Activated naive CD4-positive, alpha-beta T cell treated with anti-CD3 and anti-CD28 coated beads, Interleukin-2, amount 50 U/mL, for 24 hours (primary cell): ENCODE data around the gene RAB36.

Source experiments
- H3K27ac Mint-ChIP-seq: one replicate; pipeline ENCODE4 v1.8.0; 2021; ENCODE audit warnings: mild to moderate bottlenecking, mixed read lengths
- H3K27me3 Mint-ChIP-seq: one replicate; pipeline ENCODE4 v1.8.0; 2021; ENCODE audit warnings: mixed read lengths
- H3K36me3 Mint-ChIP-seq: one replicate; pipeline ENCODE4 v1.8.0; 2021; ENCODE audit warnings: mixed read lengths
- H3K4me1 Mint-ChIP-seq: one replicate; pipeline ENCODE4 v1.8.0; 2021; ENCODE audit warnings: mixed read lengths
- H3K4me3 Mint-ChIP-seq: one replicate; pipeline ENCODE4 v1.8.0; 2021; ENCODE audit warnings: mild to moderate bottlenecking, mixed read lengths
- H3K9me3 Mint-ChIP-seq: one replicate; pipeline ENCODE4 v1.8.0; 2021; ENCODE audit warnings: mixed read lengths

The RAB36 gene

GRCh38 chr22:23137905-23138561 lies 7.2 kb upstream of the RAB36 start:
- Mint-ChIP-seq H3K4me1 (peaks cover 55% of the 10 kb centered on the region), H3K27ac (peak overlapping the region; percentile 91), H3K9me3 (no peaks in the 10 kb centered on the region), H3K4me3 (peak overlapping the region; percentile 49), H3K27me3 (no peaks in the 10 kb centered on the region), H3K36me3 (no peaks in the 10 kb centered on the region)

GRCh38 chr22:23138584-23139435 lies 6.5 kb upstream of the RAB36 start:
- peaks cover 61% of the 10 kb centered on the region for H3K4me1 Mint-ChIP-seq
- H3K4me3 Mint-ChIP-seq = peak overlapping the region; percentile 49

GRCh38 chr22:23140385-23140784 lies 4.9 kb upstream of the RAB36 start:
- Mint-ChIP-seq H3K4me1 (peaks cover 76% of the 10 kb centered on the region), H3K4me3 (no peak overlapping the region), H3K27me3 (no peaks in the 10 kb centered on the region), H3K9me3 (no peaks in the 10 kb centered on the region), H3K27ac (no peak overlapping the region), H3K36me3 (no peaks in the 10 kb centered on the region)

More at GRCh38 chr22:23138584-23139435, 6.5 kb upstream of the RAB36 start:
- H3K27me3 Mint-ChIP-seq = no peaks in the 10 kb centered on the region
- no peaks in the 10 kb centered on the region for H3K36me3 Mint-ChIP-seq
- no peaks in the 10 kb centered on the region for H3K9me3 Mint-ChIP-seq
- H3K27ac Mint-ChIP-seq = peak overlapping the region; percentile 91

- Mint-ChIP-seq H3K4me1 (peaks cover 77% of the 10 kb centered on the region), H3K27me3 (no peaks in the 10 kb centered on the region), H3K4me3 (peak overlapping the region; percentile 72)
Measured at GRCh38 chr22:23142546-23143105, 2.7 kb upstream of the RAB36 start.

GRCh38 chr22:23143119-23143518 lies 2.2 kb upstream of the RAB36 start:
- no peak overlapping the region for H3K27ac Mint-ChIP-seq
- no peaks in the 10 kb centered on the region for H3K27me3 Mint-ChIP-seq
- H3K4me1 Mint-ChIP-seq = peaks cover 72% of the 10 kb centered on the region
- H3K4me3 Mint-ChIP-seq = no peak overlapping the region
- no peaks in the 10 kb centered on the region for H3K36me3 Mint-ChIP-seq
- H3K9me3 Mint-ChIP-seq = no peaks in the 10 kb centered on the region

More at GRCh38 chr22:23142546-23143105, 2.7 kb upstream of the RAB36 start:
- peak overlapping the region; percentile 59 for H3K27ac Mint-ChIP-seq
- no peaks in the 10 kb centered on the region for H3K9me3 Mint-ChIP-seq
- H3K36me3 Mint-ChIP-seq = no peaks in the 10 kb centered on the region

- Mint-ChIP-seq H3K9me3 (no peaks in the 10 kb centered on the region), H3K27me3 (no peaks in the 10 kb centered on the region), H3K4me1 (peaks cover 61% of the 10 kb centered on the region), H3K36me3 (no peaks in the 10 kb centered on the region), H3K4me3 (peak overlapping the region; percentile 63), H3K27ac (peak overlapping the region; percentile 38)
Measured at GRCh38 chr22:23144432-23144831, 845 bp upstream of the RAB36 start.

- Mint-ChIP-seq H3K27ac (peak overlapping the region; percentile 41), H3K27me3 (no peaks in the 10 kb centered on the region), H3K36me3 (no peaks in the 10 kb centered on the region), H3K4me1 (peaks cover 51% of the 10 kb centered on the region), H3K4me3 (no peak overlapping the region), H3K9me3 (no peaks in the 10 kb centered on the region)
Measured at GRCh38 chr22:23145878-23146470, 697 bp downstream of the RAB36 start.

GRCh38 chr22:23146478-23147205 lies 1.4 kb downstream of the RAB36 start:
- no peak overlapping the region for H3K4me3 Mint-ChIP-seq

GRCh38 chr22:23147617-23148387 lies 2.5 kb downstream of the RAB36 start:
- Mint-ChIP-seq H3K27ac (peak overlapping the region; percentile 49), H3K4me1 (peaks cover 37% of the 10 kb centered on the region), H3K4me3 (no peak overlapping the region), H3K27me3 (no peaks in the 10 kb centered on the region), H3K36me3 (no peaks in the 10 kb centered on the region), H3K9me3 (no peaks in the 10 kb centered on the region)

More at GRCh38 chr22:23146478-23147205, 1.4 kb downstream of the RAB36 start:
- Mint-ChIP-seq H3K36me3 (no peaks in the 10 kb centered on the region), H3K9me3 (no peaks in the 10 kb centered on the region), H3K27ac (no peak overlapping the region), H3K27me3 (no peaks in the 10 kb centered on the region), H3K4me1 (peaks cover 46% of the 10 kb centered on the region)

- no peak overlapping the region for H3K27ac Mint-ChIP-seq
- H3K9me3 Mint-ChIP-seq = no peaks in the 10 kb centered on the region
- no peak overlapping the region for H3K4me3 Mint-ChIP-seq
- no peaks in the 10 kb centered on the region for H3K36me3 Mint-ChIP-seq
- no peaks in the 10 kb centered on the region for H3K27me3 Mint-ChIP-seq
- H3K4me1 Mint-ChIP-seq = peaks cover 27% of the 10 kb centered on the region
Measured at GRCh38 chr22:23149743-23150238, 4.5 kb downstream of the RAB36 start.

- H3K36me3 Mint-ChIP-seq = no peaks in the 10 kb centered on the region
- peaks cover 17% of the 10 kb centered on the region for H3K4me1 Mint-ChIP-seq
- no peaks in the 10 kb centered on the region for H3K9me3 Mint-ChIP-seq
- no peak overlapping the region for H3K4me3 Mint-ChIP-seq
- H3K27me3 Mint-ChIP-seq = no peaks in the 10 kb centered on the region
- H3K27ac Mint-ChIP-seq = no peak overlapping the region
Measured at GRCh38 chr22:23150762-23151161, 5.5 kb downstream of the RAB36 start.

- Mint-ChIP-seq H3K27ac (no peak overlapping the region), H3K4me1 (peaks cover 9% of the 10 kb centered on the region), H3K27me3 (no peaks in the 10 kb centered on the region), H3K36me3 (no peaks in the 10 kb centered on the region), H3K9me3 (no peaks in the 10 kb centered on the region), H3K4me3 (no peak overlapping the region)
Measured at GRCh38 chr22:23151827-23152226, 6.5 kb downstream of the RAB36 start.

GRCh38 chr22:23152238-23153114 lies 7.2 kb downstream of the RAB36 start:
- Mint-ChIP-seq H3K9me3 (no peaks in the 10 kb centered on the region), H3K27ac (no peak overlapping the region), H3K27me3 (no peaks in the 10 kb centered on the region), H3K4me1 (peaks cover 9% of the 10 kb centered on the region), H3K4me3 (no peak overlapping the region), H3K36me3 (no peaks in the 10 kb centered on the region)

GRCh38 chr22:23153994-23154393 lies 8.7 kb downstream of the RAB36 start:
- H3K9me3 Mint-ChIP-seq = no peaks in the 10 kb centered on the region
- peaks cover 9% of the 10 kb centered on the region for H3K4me1 Mint-ChIP-seq
- H3K27ac Mint-ChIP-seq = no peak overlapping the region
- H3K27me3 Mint-ChIP-seq = no peaks in the 10 kb centered on the region
- no peaks in the 10 kb centered on the region for H3K36me3 Mint-ChIP-seq
- H3K4me3 Mint-ChIP-seq = no peak overlapping the region
